ENCODE results near the gene SMIM41.

Gene SMIM41

DNA sequence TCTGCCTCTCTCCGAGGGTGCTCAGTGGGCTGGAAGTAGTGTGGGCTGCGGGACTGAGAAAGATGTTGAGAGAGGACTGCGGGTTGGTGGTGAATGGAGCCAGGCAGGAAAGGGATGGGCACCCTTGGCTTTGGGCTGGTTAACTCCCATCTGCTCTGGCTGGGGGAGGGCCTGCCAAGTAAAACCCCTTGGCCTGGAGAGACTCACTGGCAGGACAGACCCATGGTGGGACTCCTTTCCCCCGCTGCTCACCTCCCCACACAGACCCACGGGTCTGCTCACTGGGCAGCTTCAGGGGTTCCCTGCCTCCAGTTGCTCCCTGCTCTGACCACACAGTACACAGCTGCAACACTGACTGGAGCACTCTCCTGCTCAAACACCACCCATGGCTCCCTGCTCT is 58.2 kb downstream of the SMIM41 start:
- DNase-seq (ENCODE audit: low read depth, low spot score) = no peak
- H3K4me3 ChIP-seq (ENCODE audit: low read depth, low read length) = no peak overlapping the region
- TF ChIP-seq, protein P1, sequence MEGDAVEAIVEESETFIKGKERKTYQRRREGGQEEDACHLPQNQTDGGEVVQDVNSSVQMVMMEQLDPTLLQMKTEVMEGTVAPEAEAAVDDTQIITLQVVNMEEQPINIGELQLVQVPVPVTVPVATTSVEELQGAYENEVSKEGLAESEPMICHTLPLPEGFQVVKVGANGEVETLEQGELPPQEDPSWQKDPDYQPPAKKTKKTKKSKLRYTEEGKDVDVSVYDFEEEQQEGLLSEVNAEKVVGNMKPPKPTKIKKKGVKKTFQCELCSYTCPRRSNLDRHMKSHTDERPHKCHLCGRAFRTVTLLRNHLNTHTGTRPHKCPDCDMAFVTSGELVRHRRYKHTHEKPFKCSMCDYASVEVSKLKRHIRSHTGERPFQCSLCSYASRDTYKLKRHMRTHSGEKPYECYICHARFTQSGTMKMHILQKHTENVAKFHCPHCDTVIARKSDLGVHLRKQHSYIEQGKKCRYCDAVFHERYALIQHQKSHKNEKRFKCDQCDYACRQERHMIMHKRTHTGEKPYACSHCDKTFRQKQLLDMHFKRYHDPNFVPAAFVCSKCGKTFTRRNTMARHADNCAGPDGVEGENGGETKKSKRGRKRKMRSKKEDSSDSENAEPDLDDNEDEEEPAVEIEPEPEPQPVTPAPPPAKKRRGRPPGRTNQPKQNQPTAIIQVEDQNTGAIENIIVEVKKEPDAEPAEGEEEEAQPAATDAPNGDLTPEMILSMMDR (IDR thresholded peaks at IDR 0.05; ENCODE audit: low read depth, low read length) = no peak
- in situ Hi-C loops (cut with HindIII; ENCODE audit: low sequenced_read_pairs) = no loop called here

DNA sequence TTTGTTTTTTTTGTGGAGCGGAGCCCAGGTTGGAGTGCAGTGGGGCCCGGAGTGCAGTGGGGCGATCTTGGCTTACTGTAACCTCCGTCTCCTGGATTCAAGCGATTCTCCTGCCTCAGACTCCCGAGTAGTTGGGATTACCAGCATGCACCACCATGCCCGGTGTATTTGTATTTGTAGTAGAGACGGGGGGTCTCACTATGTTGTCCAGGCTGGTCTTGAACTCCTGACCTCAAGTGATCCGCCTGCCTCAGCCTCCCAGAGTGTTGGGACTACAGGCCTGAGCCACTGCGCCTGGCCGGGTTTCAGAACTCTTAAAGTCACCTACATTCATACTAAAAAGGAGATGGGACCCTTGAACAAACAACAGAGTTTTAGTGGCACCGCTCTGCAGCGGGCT is 59.6 kb downstream of the SMIM41 start:
- H3K4me3 ChIP-seq (ENCODE audit: low read depth, low read length) = no peak overlapping the region
- TF ChIP-seq, protein P1 (IDR thresholded peaks at IDR 0.05; ENCODE audit: low read depth, low read length) = no peak
- in situ Hi-C loops (cut with HindIII; ENCODE audit: low sequenced_read_pairs) = no loop called here
- DNase-seq (ENCODE audit: low read depth, low spot score) = no peak

DNA sequence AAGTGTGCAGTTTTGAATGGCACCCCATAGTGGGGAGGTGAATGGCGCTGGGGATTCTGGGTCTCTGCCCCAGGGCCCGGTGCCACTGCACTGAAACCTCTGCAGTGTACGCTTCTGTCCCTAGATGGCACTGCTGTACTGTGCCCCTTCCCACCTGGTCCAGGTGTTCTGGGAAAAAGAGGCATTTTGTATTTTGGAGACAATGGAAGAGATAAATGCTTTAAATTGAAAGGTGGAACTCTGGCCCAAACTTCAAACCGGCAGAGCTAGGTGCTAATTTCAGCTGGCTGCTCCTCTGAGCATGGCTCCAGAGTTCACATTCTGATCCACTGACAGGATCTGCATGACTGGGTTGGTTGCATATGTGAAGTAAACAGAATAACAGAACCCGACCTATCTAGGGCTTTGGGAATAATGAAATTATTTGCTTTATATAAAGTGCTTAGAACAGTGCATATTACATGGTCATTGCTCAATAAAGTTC is 60.1 kb downstream of the SMIM41 start:
- no peak overlapping the region for H3K4me3 ChIP-seq (ENCODE audit: low read depth, low read length)
- TF ChIP-seq, protein P1 (IDR thresholded peaks at IDR 0.05; ENCODE audit: low read depth, low read length) = peak; percentile 84
- DNase-seq (ENCODE audit: low read depth, low spot score) = no peak
- in situ Hi-C loops (cut with HindIII; ENCODE audit: low sequenced_read_pairs) = no loop called here

DNA sequence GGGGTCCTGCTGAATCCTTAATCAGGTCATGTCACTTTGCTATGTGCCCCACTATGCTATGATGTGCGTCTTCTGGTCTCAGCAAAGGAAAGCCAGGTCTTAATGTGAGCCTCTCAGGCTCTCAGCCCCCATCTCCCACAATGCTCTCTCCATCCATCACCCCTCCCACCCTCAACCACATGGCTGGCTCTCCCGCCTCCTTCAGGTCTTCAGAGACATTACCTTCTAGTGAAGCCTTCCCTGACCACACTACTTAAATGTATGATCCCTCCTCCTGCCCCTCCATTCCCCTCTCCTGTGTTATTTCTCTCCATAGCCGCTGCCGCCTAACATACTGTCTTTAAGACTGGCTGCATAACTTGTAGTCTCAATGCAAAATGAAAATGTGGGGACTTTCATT is 61.8 kb downstream of the SMIM41 start:
- DNase-seq (ENCODE audit: low read depth, low spot score) = no peak
- TF ChIP-seq, protein P1 (IDR thresholded peaks at IDR 0.05; ENCODE audit: low read depth, low read length) = peak; percentile 10

DNA sequence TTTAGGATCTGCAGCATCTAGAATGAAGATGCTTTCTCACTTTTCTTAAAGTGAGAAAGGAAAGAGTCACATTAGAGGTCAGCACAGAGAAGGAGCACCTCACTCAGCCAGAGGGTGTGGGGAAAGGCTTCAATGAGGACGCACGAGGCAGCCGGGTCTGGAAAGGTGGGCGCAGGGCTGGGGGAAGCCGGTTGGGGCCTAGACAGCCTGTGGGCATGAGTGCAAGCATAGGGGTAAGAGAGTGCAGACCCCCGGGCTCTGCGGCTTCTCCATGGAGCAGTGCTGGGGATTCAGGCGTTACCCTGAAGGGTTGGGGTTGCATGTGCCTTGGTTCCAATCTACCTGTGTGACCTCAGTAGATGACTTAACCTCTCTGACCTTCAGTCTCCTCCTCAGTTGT is 62.4 kb downstream of the SMIM41 start:
- in situ Hi-C loops (cut with HindIII; ENCODE audit: low sequenced_read_pairs) = no loop called here
- DNase-seq (ENCODE audit: low read depth, low spot score) = no peak
- no peak overlapping the region for H3K4me3 ChIP-seq (ENCODE audit: low read depth, low read length)
- TF ChIP-seq, protein P1 (IDR thresholded peaks at IDR 0.05; ENCODE audit: low read depth, low read length) = no peak

More for the DNA sequence above, 61.8 kb downstream of the SMIM41 start:
- no peak overlapping the region for H3K4me3 ChIP-seq (ENCODE audit: low read depth, low read length)
- in situ Hi-C loops (cut with HindIII; ENCODE audit: low sequenced_read_pairs) = no loop called here

DNA sequence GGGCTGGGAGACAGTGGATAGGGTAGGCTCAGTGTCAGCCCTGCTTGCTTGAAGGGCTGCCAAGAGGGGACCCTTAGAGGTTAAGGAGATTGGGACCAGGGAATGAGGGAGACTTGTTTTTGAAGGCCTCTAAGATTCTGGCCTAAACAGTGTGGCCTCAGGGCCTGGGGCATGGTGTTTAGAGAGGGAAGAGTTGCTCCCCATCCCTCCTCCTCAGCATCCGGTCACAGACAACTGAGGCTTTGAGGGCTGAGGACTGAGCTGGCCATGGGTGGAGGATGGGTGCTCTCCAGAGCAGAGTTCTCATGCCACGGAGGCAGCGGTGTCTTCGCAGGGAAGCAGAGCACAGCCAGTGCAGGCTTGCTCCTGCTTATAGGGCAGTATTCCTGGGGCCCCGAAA is 62.9 kb downstream of the SMIM41 start:
- in situ Hi-C loops (cut with HindIII; ENCODE audit: low sequenced_read_pairs) = no loop called here
- TF ChIP-seq, protein P1 (IDR thresholded peaks at IDR 0.05; ENCODE audit: low read depth, low read length) = no peak
- DNase-seq (ENCODE audit: low read depth, low spot score) = no peak
- H3K4me3 ChIP-seq (ENCODE audit: low read depth, low read length) = no peak overlapping the region

Measured in astrocyte of the spinal cord (primary cell).